CD4-positive, CD25-positive, alpha-beta regulatory T cell (primary cell): ENCODE measurements around the gene UMAD1. TPM values are rescaled to one million over a fixed set of nuclear protein-coding genes. Genes with fewer than 3 reads are reported as not detected.

Experiments used
- ATAC-seq, 2 donors: fragments of 150-1000 bp; cut with Tn5 transposase; one replicate each; pipeline ENCODE4 v1.10.0; 2021; ENCODE audit warnings: low read depth in 2 of 2, moderate number of reproducible peaks in 2 of 2, moderate library complexity in 1 of 2
- DNase-seq, 3 donors: peaks; one replicate each; pipeline versions ENCODE4 v3.0.0 to v3.0.0-alpha.2; 2012 to 2022; ENCODE audit warnings: mixed read lengths in 1 of 3
- H3K27ac ChIP-seq: one replicate; pipeline ENCODE4 v1.7.0; 2013; ENCODE audit warnings: mild to moderate bottlenecking, low read length; ENCODE audit not compliant: insufficient read depth, poor library complexity, severe bottlenecking
- H3K27me3 ChIP-seq: one replicate; pipeline ENCODE4 v1.7.0; 2013; ENCODE audit warnings: low read length; ENCODE audit not compliant: control insufficient read depth, insufficient read depth
- H3K36me3 ChIP-seq: one replicate; pipeline ENCODE4 v1.7.0; 2013; ENCODE audit warnings: mild to moderate bottlenecking, low read length, moderate library complexity; ENCODE audit not compliant: control insufficient read depth, insufficient read depth
- H3K4me1 ChIP-seq: 2 replicates; pipeline ENCODE4 v1.7.0; 2013; ENCODE audit warnings: mild to moderate bottlenecking, low read length; ENCODE audit not compliant: insufficient read depth, control insufficient read depth, poor library complexity, severe bottlenecking
- H3K4me3 ChIP-seq: one replicate; pipeline ENCODE4 v1.7.0; 2013; ENCODE audit warnings: low read depth, mild to moderate bottlenecking, low read length, moderate library complexity
- H3K9me3 ChIP-seq, 2 experiments: 1 replicate in 1 of 2; 2 replicates in 1 of 2; pipeline ENCODE4 v1.7.0; 2013; ENCODE audit warnings: low read length in 2 of 2, mild to moderate bottlenecking in 1 of 2, moderate library complexity in 1 of 2; ENCODE audit not compliant: control insufficient read depth in 2 of 2
- H3K27ac Mint-ChIP-seq, 3 donors: one replicate each; pipeline ENCODE4 v1.8.0; 2020 to 2022; ENCODE audit warnings: mild to moderate bottlenecking in 3 of 3, mixed read lengths in 3 of 3, moderate library complexity in 2 of 3
- H3K27me3 Mint-ChIP-seq: one replicate; pipeline ENCODE4 v1.8.0; 2022; ENCODE audit warnings: mild to moderate bottlenecking, mixed read lengths
- H3K36me3 Mint-ChIP-seq: one replicate; pipeline ENCODE4 v1.8.0; 2020; ENCODE audit warnings: mixed read lengths
- H3K4me1 Mint-ChIP-seq, 4 donors: one replicate each; pipeline ENCODE4 v1.8.0; 2020 to 2022; ENCODE audit warnings: mixed read lengths in 4 of 4, mild to moderate bottlenecking in 1 of 4
- H3K4me3 Mint-ChIP-seq, 4 donors: one replicate each; pipeline ENCODE4 v1.8.0; 2020 to 2022; ENCODE audit warnings: mild to moderate bottlenecking in 4 of 4, mixed read lengths in 4 of 4, moderate library complexity in 3 of 4
- H3K9me3 Mint-ChIP-seq, 7 donors: one replicate each; pipeline ENCODE4 v1.8.0; 2020 to 2022; ENCODE audit warnings: mixed read lengths in 7 of 7, mild to moderate bottlenecking in 3 of 7, moderate library complexity in 2 of 7
- polyA plus RNA-seq, 4 donors: library from polyadenylated mRNA; unstranded; fragments of 300-500 nt; fragmentation: Illumina TruSeq; gene quantifications; one replicate each; pipeline ENCODE4 v1.2.3, GENCODE V29; 2021
- total RNA-seq: library from RNA; stranded (reverse); gene quantifications from one replicate; pipeline ENCODE4 v1.2.3, GENCODE V29; 2022

UMAD1 gene
- total and polyA plus RNA-seq, 5 donors from 2014 or later = 21.5 to 37.3 (median 31.9) TPM

- ATAC-seq (no peak), DNase-seq (no peak)
- peaks cover 12% of the 10 kb centered on the region for H3K36me3 Mint-ChIP-seq
- H3K27me3 Mint-ChIP-seq = no peaks in the 10 kb centered on the region
- no peaks in the 10 kb centered on the region for H3K9me3 ChIP-seq
- no peaks in the 10 kb centered on the region for H3K36me3 ChIP-seq
- no peaks in the 10 kb centered on the region for H3K27me3 ChIP-seq
- H3K9me3 Mint-ChIP-seq = peaks cover 0 to 6% (median 1%) of the 10 kb centered on the region in 7 donors
- H3K27ac Mint-ChIP-seq = no peak overlapping the region
- H3K4me3 Mint-ChIP-seq = no peak overlapping the region
- H3K27ac ChIP-seq = no peak overlapping the region
- H3K4me1 Mint-ChIP-seq = no peaks in the 10 kb centered on the region
- no peaks in the 10 kb centered on the region for H3K4me1 ChIP-seq
- H3K4me3 ChIP-seq = no peak overlapping the region
Observed at GRCh38 chr7:7911369-7912123, 271.0 kb downstream of the UMAD1 start.

- H3K4me1 Mint-ChIP-seq = no peaks in the 10 kb centered on the region
- H3K4me3 ChIP-seq = no peak overlapping the region
Observed at GRCh38 chr7:7912937-7913336, 272.4 kb downstream of the UMAD1 start.

GRCh38 chr7:7913504-7913903 is 273.0 kb downstream of the UMAD1 start:
- Histone ChIP-seq H3K9me3 (no peaks in the 10 kb centered on the region), H3K27me3 (no peaks in the 10 kb centered on the region), H3K4me1 (no peaks in the 10 kb centered on the region), H3K36me3 (no peaks in the 10 kb centered on the region), H3K27ac (no peak overlapping the region), H3K4me3 (no peak overlapping the region)
- H3K27me3 Mint-ChIP-seq = no peaks in the 10 kb centered on the region
- peaks cover 0 to 4% (median 0%) of the 10 kb centered on the region in 7 donors for H3K9me3 Mint-ChIP-seq
- peaks cover 0 to under 1% (median 0%) of the 10 kb centered on the region in 4 donors for H3K4me1 Mint-ChIP-seq
- no peak for DNase-seq
- H3K4me3 Mint-ChIP-seq = no peak overlapping the region
- no peak overlapping the region for H3K27ac Mint-ChIP-seq
- ATAC-seq = no peak
- peaks cover 10% of the 10 kb centered on the region for H3K36me3 Mint-ChIP-seq

More at GRCh38 chr7:7912937-7913336, 272.4 kb downstream of the UMAD1 start:
- DNase-seq = no peak
- H3K9me3 Mint-ChIP-seq = peaks cover 0 to 4% (median under 1%) of the 10 kb centered on the region in 7 donors
- peak overlapping the region in 1 of 4 donors; percentile 64 for H3K4me3 Mint-ChIP-seq
- no peaks in the 10 kb centered on the region for H3K36me3 ChIP-seq
- H3K27ac ChIP-seq = no peak overlapping the region
- H3K36me3 Mint-ChIP-seq = peaks cover 10% of the 10 kb centered on the region
- no peaks in the 10 kb centered on the region for H3K9me3 ChIP-seq
- no peak for ATAC-seq
- no peaks in the 10 kb centered on the region for H3K4me1 ChIP-seq
- no peaks in the 10 kb centered on the region for H3K27me3 ChIP-seq
- no peaks in the 10 kb centered on the region for H3K27me3 Mint-ChIP-seq
- no peak overlapping the region for H3K27ac Mint-ChIP-seq

GRCh38 chr7:7914547-7914946 is 274.0 kb downstream of the UMAD1 start:
- H3K9me3 Mint-ChIP-seq = peaks cover 0 to 4% (median 0%) of the 10 kb centered on the region in 7 donors
- H3K9me3 ChIP-seq = no peaks in the 10 kb centered on the region
- no peaks in the 10 kb centered on the region for H3K36me3 ChIP-seq
- H3K4me3 Mint-ChIP-seq = no peak overlapping the region
- H3K4me1 ChIP-seq = peaks cover 4% of the 10 kb centered on the region
- peaks cover 0 to 10% (median 7%) of the 10 kb centered on the region in 4 donors for H3K4me1 Mint-ChIP-seq
- peaks cover 10% of the 10 kb centered on the region for H3K36me3 Mint-ChIP-seq
- no peak overlapping the region for H3K27ac ChIP-seq
- no peaks in the 10 kb centered on the region for H3K27me3 Mint-ChIP-seq
- ATAC-seq (no peak), DNase-seq (no peak)
- H3K4me3 ChIP-seq = no peak overlapping the region
- H3K27me3 ChIP-seq = no peaks in the 10 kb centered on the region
- H3K27ac Mint-ChIP-seq = peak overlapping the region in 1 of 3 donors; percentile 44

- Mint-ChIP-seq H3K36me3 (peaks cover 10% of the 10 kb centered on the region), H3K27ac (peak overlapping the region in 1 of 3 donors; percentile 19), H3K4me1 (peaks cover 9 to 21% (median 15%) of the 10 kb centered on the region in 4 donors), H3K27me3 (no peaks in the 10 kb centered on the region), H3K4me3 (no peak overlapping the region), H3K9me3 (peaks cover 0 to 4% (median 0%) of the 10 kb centered on the region in 7 donors)
- Histone ChIP-seq H3K4me3 (no peak overlapping the region), H3K4me1 (peaks cover 13% of the 10 kb centered on the region), H3K27ac (no peak overlapping the region), H3K36me3 (no peaks in the 10 kb centered on the region), H3K27me3 (no peaks in the 10 kb centered on the region), H3K9me3 (no peaks in the 10 kb centered on the region)
- ATAC-seq (no peak), DNase-seq (no peak)
Observed at GRCh38 chr7:7916064-7916463, 275.5 kb downstream of the UMAD1 start.

- H3K36me3 Mint-ChIP-seq = peaks cover 10% of the 10 kb centered on the region
- DNase-seq (no peak), ATAC-seq (no peak)
- Histone ChIP-seq H3K36me3 (no peaks in the 10 kb centered on the region), H3K9me3 (no peaks in the 10 kb centered on the region), H3K27ac (no peak overlapping the region), H3K27me3 (no peaks in the 10 kb centered on the region), H3K4me1 (peaks cover 20% of the 10 kb centered on the region), H3K4me3 (no peak overlapping the region)
- no peak overlapping the region for H3K27ac Mint-ChIP-seq
- peaks cover 0 to 4% (median 0%) of the 10 kb centered on the region in 7 donors for H3K9me3 Mint-ChIP-seq
- no peaks in the 10 kb centered on the region for H3K27me3 Mint-ChIP-seq
- no peak overlapping the region for H3K4me3 Mint-ChIP-seq
- H3K4me1 Mint-ChIP-seq = peaks cover 15 to 31% (median 19%) of the 10 kb centered on the region in 4 donors
Observed at GRCh38 chr7:7917593-7917992, 277.0 kb downstream of the UMAD1 start.

- Histone ChIP-seq H3K36me3 (no peaks in the 10 kb centered on the region), H3K27me3 (no peaks in the 10 kb centered on the region), H3K4me3 (no peak overlapping the region), H3K27ac (no peak overlapping the region), H3K4me1 (peaks cover 26% of the 10 kb centered on the region), H3K9me3 (no peaks in the 10 kb centered on the region)
- Mint-ChIP-seq H3K36me3 (peaks cover 10% of the 10 kb centered on the region), H3K27me3 (no peaks in the 10 kb centered on the region), H3K9me3 (peaks cover 0 to 4% (median 0%) of the 10 kb centered on the region in 7 donors), H3K4me1 (peaks cover 21 to 41% (median 25%) of the 10 kb centered on the region in 4 donors), H3K4me3 (peak overlapping the region in 1 of 4 donors; percentile 64), H3K27ac (peak overlapping the region in 1 of 3 donors; percentile 59)
- ATAC-seq (no peak), DNase-seq (no peak)
Observed at GRCh38 chr7:7918736-7919448, 278.3 kb downstream of the UMAD1 start.
